CD14-positive monocyte (primary cell): Measurements from ENCODE around the gene LATS2. TPM values are rescaled to one million over a fixed set of nuclear protein-coding genes. Genes with fewer than 3 reads are reported as not detected.

Experiments
- DNase-seq, 3 donors: peaks; one replicate each; pipeline ENCODE4 v3.0.0-alpha.2; 2011 to 2022
- H2AFZ ChIP-seq: 2 replicates; pipeline ENCODE4 v1.6.0; 2012; ENCODE audit warnings: mild to moderate bottlenecking, low read depth, low read length, inconsistent platforms; ENCODE audit not compliant: insufficient read depth, poor library complexity, severe bottlenecking
- H3K27ac ChIP-seq, 2 donors: 1 replicate in 1 of 2; 2 replicates in 1 of 2; pipeline ENCODE4 v1.5.1; 2012 to 2013; ENCODE audit warnings: low read length in 2 of 2, control low read depth in 1 of 2, inconsistent platforms in 1 of 2, low read depth in 1 of 2, mild to moderate bottlenecking in 1 of 2
- H3K27me3 ChIP-seq, 2 donors: one replicate each; pipeline versions ENCODE4 v1.6.0 to v1.6.1; 2011 to 2013; ENCODE audit warnings: low read length in 2 of 2; ENCODE audit not compliant: control insufficient read depth in 2 of 2, insufficient read depth in 2 of 2
- H3K36me3 ChIP-seq, 2 donors: replicated peaks in 1 of 2; 1 replicate in 1 of 2; 2 replicates in 1 of 2; pipeline versions ENCODE4 v1.5.1 to v1.6.1; 2012 to 2013; ENCODE audit warnings: low read length in 2 of 2, control low read depth in 1 of 2, inconsistent platforms in 1 of 2, mild to moderate bottlenecking in 1 of 2; ENCODE audit not compliant: insufficient read depth in 2 of 2, control insufficient read depth in 1 of 2
- H3K4me1 ChIP-seq, 2 donors: 1 replicate in 1 of 2; 2 replicates in 1 of 2; pipeline versions ENCODE4 v1.5.1 to v1.6.1; 2012 to 2013; ENCODE audit warnings: low read length in 2 of 2, control low read depth in 1 of 2, inconsistent platforms in 1 of 2, mild to moderate bottlenecking in 1 of 2, moderate library complexity in 1 of 2; ENCODE audit not compliant: insufficient read depth in 2 of 2, control insufficient read depth in 1 of 2
- H3K4me2 ChIP-seq: replicated peaks from 2 replicates; pipeline ENCODE3; 2012; ENCODE audit warnings: low read length, moderate library complexity, mild to moderate bottlenecking; ENCODE audit not compliant: poor library complexity, severe bottlenecking; ENCODE audit errors: extremely low read depth
- H3K4me3 ChIP-seq, 3 experiments: fragments of 200-600 bp in 1 of 3; sonication (generic) in 1 of 3; replicated peaks in 1 of 3; 1 replicate in 2 of 3; 2 replicates in 1 of 3; pipeline ENCODE4 v1.5.1; 2011 to 2013; ENCODE audit warnings: low read length in 3 of 3, mild to moderate bottlenecking in 3 of 3, control low read depth in 2 of 3, low read depth in 2 of 3, inconsistent platforms in 1 of 3, moderate library complexity in 1 of 3
- H3K79me2 ChIP-seq: 2 replicates; pipeline ENCODE4 v1.6.0; 2012; ENCODE audit warnings: mild to moderate bottlenecking, control low read depth, inconsistent platforms, low read length, moderate library complexity; ENCODE audit not compliant: insufficient read depth
- H3K9ac ChIP-seq: 2 replicates; pipeline ENCODE4 v1.6.0; 2017; ENCODE audit warnings: low read length, mild to moderate bottlenecking; ENCODE audit not compliant: insufficient read depth, poor library complexity, severe bottlenecking
- H3K9me3 ChIP-seq, 2 donors: replicated peaks in 1 of 2; 1 replicate in 1 of 2; 2 replicates in 1 of 2; pipeline versions ENCODE4 v1.5.1 to v1.6.1; 2012 to 2013; ENCODE audit warnings: low read length in 2 of 2, control low read depth in 1 of 2; ENCODE audit not compliant: control insufficient read depth in 1 of 2, insufficient read depth in 1 of 2
- H4K20me1 ChIP-seq: 2 replicates; pipeline ENCODE4 v1.6.0; 2012; ENCODE audit warnings: mild to moderate bottlenecking, low read length, control low read depth, moderate library complexity; ENCODE audit not compliant: insufficient read depth
- H3K27ac Mint-ChIP-seq, 7 donors: one replicate each; pipeline ENCODE4 v1.8.0; 2020; ENCODE audit warnings: mild to moderate bottlenecking in 7 of 7, mixed read lengths in 7 of 7, moderate library complexity in 6 of 7, inconsistent platforms in 2 of 7
- H3K27me3 Mint-ChIP-seq, 3 donors: one replicate each; pipeline ENCODE4 v1.8.0; 2021 to 2022; ENCODE audit warnings: low read depth in 3 of 3, mild to moderate bottlenecking in 3 of 3, mixed read lengths in 3 of 3, moderate library complexity in 3 of 3, inconsistent platforms in 1 of 3
- H3K36me3 Mint-ChIP-seq, 2 donors: one replicate each; pipeline ENCODE4 v1.8.0; 2020; ENCODE audit warnings: mixed read lengths in 2 of 2, inconsistent platforms in 1 of 2, mild to moderate bottlenecking in 1 of 2
- H3K4me1 Mint-ChIP-seq: one replicate; pipeline ENCODE4 v1.8.0; 2020; ENCODE audit warnings: mild to moderate bottlenecking, mixed read lengths
- H3K4me3 Mint-ChIP-seq, 2 donors: one replicate each; pipeline ENCODE4 v1.8.0; 2020; ENCODE audit warnings: mild to moderate bottlenecking in 2 of 2, mixed read lengths in 2 of 2, moderate library complexity in 1 of 2
- H3K9me3 Mint-ChIP-seq, 7 donors: one replicate each; pipeline ENCODE4 v1.8.0; 2020 to 2022; ENCODE audit warnings: mixed read lengths in 7 of 7, mild to moderate bottlenecking in 6 of 7, moderate library complexity in 6 of 7, inconsistent platforms in 2 of 7
- CTCF ChIP-seq: fragments of 200-600 bp; IDR thresholded peaks from one replicate; pipeline ENCODE4 v1.8.0; 2022; ENCODE audit warnings: antibody characterized with exemption, mild to moderate bottlenecking
- WGBS: methylation state at CpG from one replicate; pipeline ENCODE4 v1.1.5; 2013; ENCODE audit warnings: missing lambda C conversion rate; ENCODE audit not compliant: insufficient coverage; 5-methylcytosine and 5-hydroxymethylcytosine counted together
- intact Hi-C, 2 donors: fragments of 100-400 bp; cut with micrococcal nuclease; formaldehyde crosslinking; loops; one replicate each; pipeline versions ENCODE4 v1.15.0 to v1.15.1; 2023
- polyA plus RNA-seq, 3 donors: library from polyadenylated mRNA; depleted of rRNA in 1 of 3; unstranded in 2 of 3; stranded (reverse) in 1 of 3; fragments of 300-500 nt in 2 of 3; fragments of >200 nt in 1 of 3; fragmentation: Illumina TruSeq in 2 of 3; gene quantifications; 1 replicate in 2 of 3; 2 replicates in 1 of 3; pipeline ENCODE4 v1.2.3, GENCODE V29; 2012 to 2021

Gene LATS2
- polyA plus RNA-seq, 3 donors: 0.96 to 11.2 (median 1.0) TPM

GRCh38 chr13:21086929-21087328 lies 25.5 kb upstream of the LATS2 start:
- DNase-seq: no peak
- Histone ChIP-seq H3K4me2 (no peak overlapping the region), H2AFZ (no peak overlapping the region), H3K4me1 (no peaks in the 10 kb centered on the region), H3K79me2 (no peaks in the 10 kb centered on the region), H3K27ac (no peak overlapping the region), H3K27me3 (no peaks in the 10 kb centered on the region), H3K9ac (no peak overlapping the region), H3K36me3 (no peaks in the 10 kb centered on the region), H4K20me1 (no peaks in the 10 kb centered on the region), H3K9me3 (no peaks in the 10 kb centered on the region), H3K4me3 (no peak overlapping the region)
- H3K27me3 Mint-ChIP-seq: peaks cover 0 to 8% (median 2%) of the 10 kb centered on the region in 3 donors
- H3K4me1 Mint-ChIP-seq: no peaks in the 10 kb centered on the region
- WGBS: 100% methylated on average over 1 of the region's 2 CpGs
- H3K4me3 Mint-ChIP-seq: no peak overlapping the region
- peaks cover 0 to 11% (median 0%) of the 10 kb centered on the region in 7 donors for H3K9me3 Mint-ChIP-seq
- no peak overlapping the region for H3K27ac Mint-ChIP-seq
- no peak for TF ChIP-seq CTCF
- intact Hi-C loops: no loop called here
- no peaks in the 10 kb centered on the region for H3K36me3 Mint-ChIP-seq

GRCh38 chr13:21081926-21082325 lies 20.5 kb upstream of the LATS2 start:
- no peak for DNase-seq
- Histone ChIP-seq H3K9ac (no peak overlapping the region), H3K4me1 (peaks cover 9 to 18% of the 10 kb centered on the region in 2 donors), H3K79me2 (no peaks in the 10 kb centered on the region), H3K27me3 (no peaks in the 10 kb centered on the region), H3K36me3 (no peaks in the 10 kb centered on the region), H3K27ac (no peak overlapping the region), H2AFZ (no peak overlapping the region), H3K9me3 (no peaks in the 10 kb centered on the region), H3K4me2 (no peak overlapping the region), H4K20me1 (no peaks in the 10 kb centered on the region), H3K4me3 (no peak overlapping the region)
- no peak for TF ChIP-seq CTCF
- 92% methylated on average over 5 of the region's 7 CpGs for WGBS
- Mint-ChIP-seq H3K9me3 (no peaks in the 10 kb centered on the region), H3K4me1 (peaks cover 25% of the 10 kb centered on the region), H3K27ac (peak overlapping the region in 1 of 7 donors; percentile 35), H3K36me3 (no peaks in the 10 kb centered on the region), H3K4me3 (no peak overlapping the region), H3K27me3 (peaks cover 0 to 9% (median 0%) of the 10 kb centered on the region in 3 donors)
- intact Hi-C loops: no loop called here
